Fibroblast of skin of left biceps (primary cell): Measurements from ENCODE around the gene PLCB1.

ENCODE experiments used
- DNase-seq, 2 experiments: peaks; one replicate each; pipeline ENCODE4 v3.0.0-alpha.2; 2013; ENCODE audit warnings: low read depth in 2 of 2

PLCB1 gene

GRCh38 chr20:8783734-8784133 lies 651.7 kb downstream of the PLCB1 start:
- no peak for DNase-seq

GRCh38 chr20:8786383-8786782 lies 654.3 kb downstream of the PLCB1 start:
- DNase-seq = no peak

GRCh38 chr20:8787090-8787489 lies 655.0 kb downstream of the PLCB1 start:
- DNase-seq = no peak

- no peak for DNase-seq
Observed at GRCh38 chr20:8788275-8788674, 656.2 kb downstream of the PLCB1 start.

GRCh38 chr20:8788831-8789230 lies 656.8 kb downstream of the PLCB1 start:
- no peak for DNase-seq

GRCh38 chr20:8790442-8791074 lies 658.5 kb downstream of the PLCB1 start:
- no peak for DNase-seq

- DNase-seq = no peak
Observed at GRCh38 chr20:8795404-8795803, 663.3 kb downstream of the PLCB1 start.

GRCh38 chr20:8796088-8796660 lies 664.1 kb downstream of the PLCB1 start:
- DNase-seq = no peak

GRCh38 chr20:8798505-8798904 lies 666.4 kb downstream of the PLCB1 start:
- DNase-seq = peak in 1 of 2 experiments; percentile 35

- DNase-seq = no peak
Observed at GRCh38 chr20:8800089-8800488, 668.0 kb downstream of the PLCB1 start.

GRCh38 chr20:8801686-8802085 lies 669.6 kb downstream of the PLCB1 start:
- no peak for DNase-seq

GRCh38 chr20:8803065-8803464 lies 671.0 kb downstream of the PLCB1 start:
- DNase-seq = no peak

- no peak for DNase-seq
Observed at GRCh38 chr20:8803941-8804340, 671.9 kb downstream of the PLCB1 start.

GRCh38 chr20:8805737-8806442 lies 673.8 kb downstream of the PLCB1 start:
- no peak for DNase-seq

- DNase-seq = no peak
Observed at GRCh38 chr20:8807480-8808201, 675.6 kb downstream of the PLCB1 start.

- no peak for DNase-seq
Observed at GRCh38 chr20:8808202-8808535, 676.1 kb downstream of the PLCB1 start.

GRCh38 chr20:8809107-8809953 lies 677.3 kb downstream of the PLCB1 start:
- no peak for DNase-seq

- DNase-seq = no peak
Observed at GRCh38 chr20:8811801-8812594, 679.9 kb downstream of the PLCB1 start.

- no peak for DNase-seq
Observed at GRCh38 chr20:8812817-8813216, 680.8 kb downstream of the PLCB1 start.

GRCh38 chr20:8815208-8815607 lies 683.1 kb downstream of the PLCB1 start:
- no peak for DNase-seq

- DNase-seq = no peak
Observed at GRCh38 chr20:8829256-8829655, 697.2 kb downstream of the PLCB1 start.
